Measurements from ENCODE around the gene ACBD3.
A peak's percentile ranks its signal among the peaks of the same experiment; 100 is the strongest.

ACBD3 gene

DNA sequence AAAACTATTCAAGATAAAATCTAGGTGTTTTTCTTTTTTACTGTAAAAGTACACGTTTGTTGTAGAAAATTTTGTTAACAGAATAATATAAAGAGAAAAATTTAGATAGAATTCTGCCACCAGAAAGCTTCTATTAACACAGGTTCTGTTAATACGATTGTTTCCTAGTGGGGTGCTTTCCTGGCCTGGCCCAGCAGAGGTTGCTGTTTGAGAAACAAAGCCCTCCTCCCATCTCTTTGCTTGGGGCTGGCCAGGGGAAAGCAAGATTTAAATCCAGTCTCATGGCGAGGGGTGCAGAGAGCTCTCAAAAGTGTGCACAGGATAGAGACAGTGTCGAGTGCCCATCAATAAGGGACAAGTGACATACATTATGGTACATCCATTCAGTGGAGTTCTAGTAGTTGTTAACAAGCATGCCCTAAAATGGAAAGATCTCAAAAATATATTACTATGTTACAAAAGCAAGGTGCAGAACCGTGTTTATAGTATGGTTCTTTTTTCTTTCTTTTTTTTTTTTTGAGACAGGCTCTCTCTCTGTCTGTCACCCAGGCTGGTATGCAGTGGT, 14.6 kb upstream of the ACBD3 start:
- DNase-seq: no peak

DNA sequence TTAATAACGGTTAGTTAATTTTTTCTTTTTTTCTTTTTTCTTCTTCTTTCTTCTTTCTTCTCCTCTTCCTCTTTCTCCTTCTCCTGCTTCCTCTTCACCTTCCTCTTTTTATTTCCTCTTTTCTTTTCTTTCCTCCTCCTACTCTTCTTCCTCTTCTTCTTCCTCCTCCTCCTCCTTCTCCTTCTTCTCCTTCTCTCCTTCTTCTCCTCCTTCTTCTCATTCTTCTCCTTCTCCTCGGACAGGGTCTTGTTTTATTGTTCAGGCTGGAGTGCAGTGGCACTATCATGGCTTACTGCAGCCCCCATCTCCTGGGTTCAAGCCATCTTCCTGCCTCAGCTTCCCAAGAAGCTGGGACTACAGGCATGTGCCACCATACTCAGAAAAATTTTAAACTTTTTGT, 13.4 kb upstream of the ACBD3 start:
- DNase-seq: no peak

DNA sequence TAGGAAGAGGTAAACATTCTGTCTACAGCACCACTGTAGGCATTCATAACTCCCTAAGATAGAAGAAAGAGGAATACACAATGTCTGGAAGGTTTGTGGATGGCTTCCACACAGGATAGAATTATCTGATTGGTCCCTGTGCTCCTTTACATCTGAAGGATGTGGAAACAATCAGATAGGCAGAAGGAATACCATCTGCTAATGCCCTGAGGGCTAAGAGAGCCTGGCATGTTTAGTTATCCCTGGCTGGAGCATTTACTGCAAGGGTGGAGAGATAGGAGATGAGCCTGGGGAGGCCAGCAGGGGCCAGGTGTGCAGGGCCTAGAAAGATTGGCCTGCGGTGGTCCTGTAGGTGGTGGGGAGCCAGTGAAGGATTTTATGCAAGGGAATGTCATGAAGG, 8.6 kb upstream of the ACBD3 start:
- DNase-seq: no peak

DNA sequence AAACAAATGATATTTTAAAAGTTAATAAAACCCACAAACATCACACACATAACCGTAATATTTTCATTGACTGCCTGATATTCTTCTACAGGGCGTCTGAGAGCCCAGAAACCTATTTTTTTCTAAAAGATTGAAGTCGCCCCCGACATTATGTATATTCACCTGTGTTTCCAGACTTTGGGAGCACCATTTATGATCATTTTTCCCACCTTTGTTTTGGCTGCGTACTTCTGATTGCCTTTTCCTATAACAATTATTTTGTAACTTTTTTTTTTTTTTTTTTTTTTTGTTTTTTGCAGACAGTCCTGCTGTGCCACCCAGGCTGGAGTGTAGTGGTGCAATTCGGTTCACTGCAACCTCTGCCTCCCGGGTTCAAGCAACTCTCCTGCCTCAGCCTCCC, 839 bp upstream of the ACBD3 start:
- DNase-seq: no peak

DNA sequence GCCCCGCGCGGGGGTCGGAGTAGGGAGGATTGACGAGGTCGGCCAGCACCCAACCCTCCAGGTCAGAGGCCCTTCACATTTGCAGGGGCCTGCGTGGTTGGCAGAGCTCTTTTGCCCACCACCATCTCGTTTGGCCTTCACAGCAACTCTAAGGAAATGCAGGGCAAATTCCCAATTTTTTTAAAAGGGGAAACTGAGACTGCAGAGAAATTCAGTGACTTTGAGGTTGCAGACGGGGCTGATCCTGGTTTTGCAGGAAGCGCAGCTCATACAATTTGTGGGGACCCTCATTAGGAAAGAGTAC, 430 bp upstream of the ACBD3 start:
- no peak for DNase-seq

DNA sequence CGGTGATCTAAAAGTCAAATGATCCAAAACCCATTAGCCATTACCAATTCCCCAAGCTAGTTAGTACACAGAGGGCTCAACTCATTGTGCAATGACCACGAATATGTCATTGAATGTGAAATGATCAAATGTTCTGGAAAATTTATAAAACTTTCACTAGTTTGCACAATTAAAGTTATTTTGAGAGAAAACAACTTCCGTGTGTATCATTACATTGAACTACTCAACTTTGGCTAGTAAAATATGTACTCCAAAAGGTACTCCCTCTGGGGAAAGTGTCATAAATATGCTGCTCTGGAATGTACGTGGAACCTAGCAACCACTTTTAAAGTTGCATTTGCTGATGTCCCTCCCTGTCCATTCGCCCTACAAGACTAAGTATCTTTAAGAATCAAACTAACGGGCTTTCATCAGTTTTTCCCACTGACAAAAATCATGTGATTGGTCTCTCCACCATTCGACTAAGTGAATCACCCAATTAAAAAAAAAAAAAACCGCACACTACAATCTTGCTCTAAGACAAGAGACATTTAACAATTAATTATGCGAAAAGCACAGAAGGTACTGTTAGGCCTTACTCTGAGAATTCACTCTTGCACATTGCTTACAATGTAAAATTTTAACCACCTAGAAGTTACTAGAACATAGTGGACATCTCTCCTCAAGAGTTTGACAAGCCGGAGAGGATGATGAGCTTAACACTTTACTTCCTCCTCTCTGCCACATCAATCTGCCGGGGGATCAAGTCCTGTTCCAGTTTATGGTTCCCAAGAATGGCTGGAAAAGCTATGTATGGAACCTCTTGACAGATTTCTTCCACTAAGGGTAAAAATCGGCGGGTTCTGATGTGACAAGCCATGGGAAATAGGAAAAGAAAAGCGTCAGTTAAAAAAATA, 1.2 kb downstream of the ACBD3 start:
- DNase-seq: no peak

DNA sequence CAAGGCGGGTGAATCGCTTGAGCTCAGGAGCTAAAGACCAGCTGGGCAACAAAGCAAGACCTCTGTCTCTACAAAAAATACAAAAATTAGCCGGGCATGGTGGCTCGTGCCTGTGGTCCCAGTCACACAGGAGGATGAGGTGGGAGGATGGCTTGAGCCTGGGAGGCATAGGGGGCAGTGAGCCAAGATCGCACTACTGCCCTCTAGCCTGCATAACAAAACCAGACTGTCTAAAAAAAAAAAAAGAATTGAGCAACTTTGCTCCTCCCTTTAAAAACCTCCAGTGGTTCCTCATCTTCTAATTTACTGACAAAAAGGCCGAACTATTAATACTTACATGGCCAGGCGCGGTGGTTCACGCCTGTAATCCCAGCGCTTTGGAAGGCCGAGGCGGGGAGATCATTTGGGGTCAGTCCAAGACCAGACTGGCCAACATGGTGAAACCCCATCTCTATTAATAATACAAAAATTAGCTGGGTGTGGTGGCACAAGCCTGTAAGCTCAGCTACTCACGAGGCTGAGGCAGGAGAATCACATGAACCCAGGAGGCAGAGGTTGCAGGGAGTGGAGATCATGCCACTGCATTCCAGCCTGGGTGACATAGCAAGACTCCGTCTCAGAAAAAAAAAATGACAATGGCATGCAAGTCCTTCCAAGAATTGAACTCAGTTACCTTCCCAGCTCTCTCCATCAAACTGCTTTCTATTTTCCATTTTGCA, 4.4 kb downstream of the ACBD3 start:
- DNase-seq: peak in 1 of 2 experiments; percentile 15

DNA sequence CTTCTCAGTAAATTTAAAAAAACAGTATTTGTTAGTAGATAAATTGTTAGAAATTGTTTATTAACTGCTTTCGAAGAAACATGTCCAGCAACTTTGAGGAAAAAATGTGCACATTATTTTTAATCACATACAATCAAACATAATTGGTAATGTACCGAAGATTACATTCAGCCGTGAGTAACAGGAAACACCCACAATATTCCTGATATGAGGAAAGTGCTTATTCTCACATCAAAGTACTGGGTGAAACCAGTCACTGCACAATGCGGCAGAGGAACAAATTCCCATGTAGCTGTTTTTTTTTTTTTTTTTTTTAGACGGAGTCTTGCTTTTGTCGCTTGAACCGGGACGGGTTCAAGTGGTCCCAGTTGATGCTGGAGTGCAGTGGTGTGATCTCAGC, 9.7 kb downstream of the ACBD3 start:
- DNase-seq: no peak

DNA sequence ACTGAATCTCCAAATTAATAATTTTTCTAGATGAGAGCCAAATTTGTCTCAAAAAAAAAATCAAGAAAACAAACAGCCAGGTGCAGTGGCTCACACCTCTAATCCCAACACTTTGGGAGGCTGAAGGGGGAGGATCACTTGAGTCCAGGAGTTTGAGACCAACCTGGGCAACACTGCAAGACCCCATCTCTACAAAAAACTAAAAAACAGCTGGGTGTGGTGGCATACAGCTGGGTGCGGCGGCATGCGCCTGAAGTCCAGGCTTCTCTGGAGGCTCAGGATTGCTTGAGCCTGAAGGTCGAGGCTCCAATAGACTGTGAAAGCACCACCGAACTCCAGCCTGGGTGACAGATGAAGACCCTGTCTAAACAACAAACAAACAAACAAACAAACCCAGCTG, 14.0 kb downstream of the ACBD3 start:
- no peak for DNase-seq

DNA sequence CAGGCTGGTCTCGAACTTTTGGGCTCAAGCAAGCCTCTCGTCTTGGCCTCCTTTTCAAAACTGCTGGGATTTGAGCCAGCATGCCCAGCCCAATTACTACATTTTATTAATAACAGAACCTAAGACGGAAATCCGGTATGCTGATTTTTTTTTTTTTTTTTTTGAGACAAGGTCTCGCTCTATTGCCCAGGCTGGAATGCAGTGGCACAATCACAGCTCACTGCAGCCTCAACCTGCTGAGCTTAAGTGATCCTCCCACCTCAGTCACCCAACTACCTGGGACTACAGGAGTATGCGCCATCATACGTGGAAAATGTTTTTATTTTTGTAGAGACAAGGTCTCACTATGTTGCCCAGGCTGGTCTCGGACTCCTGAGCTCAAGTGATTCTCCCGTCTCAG, 20.2 kb downstream of the ACBD3 start:
- no peak for DNase-seq

DNA sequence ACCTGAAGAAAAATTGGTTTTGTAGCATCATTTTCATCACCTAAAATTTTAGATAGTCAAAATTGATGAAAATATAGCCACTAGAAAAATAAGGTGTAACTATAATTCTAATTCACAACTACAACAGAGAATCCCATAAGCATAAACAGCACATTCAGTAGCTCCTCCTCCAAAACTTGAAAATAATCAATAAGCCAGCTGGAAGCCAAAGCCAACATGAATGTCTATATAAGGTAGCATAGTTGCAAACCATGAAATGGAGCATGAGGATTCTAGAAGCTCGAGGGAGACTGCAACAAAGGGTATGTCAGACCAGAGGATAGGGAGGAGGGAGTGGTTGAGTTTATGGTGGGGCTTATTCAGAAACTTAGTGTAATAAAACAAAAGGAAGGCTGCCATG, 22.4 kb downstream of the ACBD3 start:
- no peak for DNase-seq

DNA sequence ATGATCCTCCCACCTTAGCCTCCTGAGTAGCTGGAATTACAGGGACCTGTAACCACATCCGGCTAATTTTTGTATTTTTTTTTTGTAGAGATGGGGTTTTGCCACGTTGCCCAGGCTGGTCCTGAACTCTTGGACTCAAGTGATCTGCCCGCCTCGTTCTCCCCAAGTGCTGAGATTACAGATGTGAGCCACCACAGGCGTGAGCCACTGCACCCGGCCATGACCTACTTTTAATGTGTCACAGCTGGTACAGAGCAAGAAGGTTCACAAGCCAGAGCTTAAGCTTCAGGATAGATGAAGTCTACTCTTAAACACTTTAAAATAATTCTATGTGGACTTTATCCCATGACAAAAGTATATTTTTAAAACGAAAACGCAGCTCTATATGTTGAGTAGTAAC, 23.6 kb downstream of the ACBD3 start:
- DNase-seq: no peak

DNA sequence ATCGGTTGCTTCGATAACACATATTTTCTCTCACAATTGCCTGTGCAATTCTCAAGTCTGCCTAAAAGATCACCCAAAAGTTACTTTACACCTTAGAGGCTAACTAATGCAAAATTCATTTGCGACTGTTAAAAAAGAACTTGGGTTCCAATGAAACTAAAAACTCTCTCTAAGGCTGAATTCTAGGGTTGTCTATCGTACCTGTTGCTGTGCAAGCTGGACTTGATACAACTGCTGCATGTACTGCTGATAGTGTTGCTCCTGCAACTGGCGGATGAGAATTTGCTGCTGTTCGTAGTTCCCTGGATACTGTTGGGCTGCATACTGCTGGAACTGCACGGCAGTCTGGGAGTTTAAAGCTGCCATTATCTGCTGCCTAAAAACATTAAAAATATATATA, 27.6 kb downstream of the ACBD3 start:
- no peak for DNase-seq

DNA sequence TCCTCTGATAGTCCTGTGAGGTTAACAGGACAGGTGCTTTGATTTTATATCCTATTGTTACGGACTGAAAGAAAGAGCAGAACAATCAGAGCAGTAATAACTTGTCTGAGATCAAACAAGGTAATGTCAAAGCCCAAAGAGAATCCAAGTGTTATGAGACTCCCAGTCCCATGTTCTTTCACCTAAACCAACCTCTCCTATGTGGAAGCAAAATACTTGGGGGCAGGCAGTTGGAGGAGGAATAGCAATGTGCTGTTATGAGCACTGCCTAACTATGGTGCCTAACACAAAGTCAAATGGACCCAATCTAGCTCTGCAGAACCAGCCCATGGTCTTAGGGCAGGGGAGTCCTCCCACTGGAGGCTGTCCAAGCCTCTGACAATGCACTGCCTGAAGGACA, 28.1 kb downstream of the ACBD3 start:
- DNase-seq: no peak

DNA sequence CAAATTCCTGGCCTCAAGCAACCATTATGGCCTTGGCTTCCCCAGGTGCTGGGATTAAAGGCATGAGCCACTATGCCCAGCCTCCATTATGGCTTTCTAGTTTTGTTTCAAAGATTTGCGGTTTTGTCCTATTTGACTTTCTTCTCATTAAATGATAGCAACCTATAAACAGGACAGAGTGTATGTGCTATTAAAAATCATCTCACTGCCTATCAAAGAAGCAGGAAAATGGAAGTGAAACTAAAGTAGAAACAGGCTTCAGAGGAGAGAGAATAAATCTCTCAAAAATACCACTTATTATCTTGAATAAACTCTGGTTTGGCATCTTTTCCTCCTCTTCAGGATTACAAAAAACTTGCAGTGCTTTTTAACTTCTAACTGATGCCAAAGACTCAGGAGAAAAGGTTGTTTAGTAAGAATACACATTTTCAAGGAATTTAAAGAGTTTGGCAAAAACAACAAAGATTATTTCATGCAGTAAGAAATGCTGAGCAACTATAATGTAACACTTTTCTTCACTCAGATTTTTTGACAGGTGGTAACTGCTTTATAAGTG, 28.7 kb downstream of the ACBD3 start:
- DNase-seq: no peak

DNA sequence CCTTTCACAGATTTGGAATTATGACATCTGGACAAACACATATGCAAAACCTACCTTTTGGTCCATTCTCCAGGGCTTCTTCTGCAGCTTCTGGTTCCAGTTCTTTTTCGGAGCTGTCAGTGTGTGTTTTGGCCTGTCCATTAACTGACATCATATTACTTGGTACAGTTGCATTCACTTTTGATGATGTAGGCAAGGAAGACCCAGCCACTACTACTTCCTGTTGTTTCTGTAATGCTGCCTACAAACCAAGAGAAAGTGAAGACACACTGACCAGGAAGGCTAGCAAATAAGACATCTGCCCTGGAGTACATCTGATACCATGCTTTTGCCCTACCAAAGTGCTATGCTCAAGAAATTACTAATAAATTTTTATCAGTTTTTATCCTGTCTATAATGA, 31.9 kb downstream of the ACBD3 start:
- DNase-seq: no peak

DNA sequence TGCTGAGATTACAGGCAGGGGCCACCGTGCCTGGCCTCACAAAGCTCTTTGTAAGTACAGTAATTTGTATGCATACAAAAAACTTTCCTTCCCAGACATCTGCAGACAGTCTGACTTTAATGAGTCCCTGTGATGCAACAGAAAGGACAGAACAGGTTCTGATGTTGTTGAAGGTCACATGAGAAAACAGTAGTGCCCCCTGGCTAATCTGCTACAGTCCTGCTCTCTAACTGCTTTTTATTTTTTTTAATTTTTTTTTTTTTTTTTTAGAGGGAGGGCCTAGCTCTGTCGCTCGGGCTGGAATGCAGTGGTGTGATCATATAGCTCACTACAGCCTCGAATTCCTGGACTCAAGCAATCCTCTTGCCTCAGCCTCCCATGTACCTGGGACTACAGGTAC, 36.7 kb downstream of the ACBD3 start:
- DNase-seq: no peak

DNA sequence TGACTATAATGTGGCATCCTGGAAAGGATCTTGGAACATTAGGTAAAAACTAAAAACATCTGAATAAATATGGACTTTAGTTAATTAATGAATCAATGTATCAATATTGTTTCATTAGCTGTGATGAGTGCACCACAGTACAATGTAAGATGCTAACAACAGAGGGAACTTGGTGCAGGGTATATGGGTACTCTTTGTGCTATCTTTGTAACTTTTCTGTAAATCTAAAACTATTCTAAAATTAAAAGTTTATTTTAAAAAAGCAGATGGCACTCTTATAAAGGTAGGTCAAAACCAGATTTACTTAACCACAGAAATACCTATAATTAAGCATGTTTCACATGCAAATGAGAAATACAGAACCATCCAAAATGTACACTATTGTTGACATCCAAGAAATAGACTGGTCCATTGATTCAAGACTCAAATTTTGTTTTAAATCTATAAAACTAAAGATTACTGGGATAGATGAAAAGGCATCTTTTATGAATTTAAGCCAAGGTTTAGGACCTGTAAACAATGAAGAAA, 38.4 kb downstream of the ACBD3 start:
- DNase-seq: no peak

DNA sequence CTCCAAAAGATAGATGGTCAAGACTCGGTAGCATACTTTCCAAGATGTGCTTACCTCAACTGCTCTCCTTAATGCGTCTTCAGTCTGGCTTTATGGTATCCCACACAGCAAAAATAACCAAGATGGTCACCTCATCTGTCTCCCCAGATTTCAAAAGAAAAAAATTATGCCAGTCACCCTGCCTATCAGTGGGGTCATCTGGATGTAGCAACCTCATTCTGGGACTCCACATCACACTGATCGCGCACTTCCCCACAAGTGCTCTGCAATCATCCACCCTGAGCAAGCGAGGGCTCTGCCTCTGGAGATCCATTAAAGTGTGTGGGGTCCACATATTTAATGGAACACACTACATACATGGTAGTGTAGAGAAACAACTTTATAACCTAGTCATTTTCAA, 42.5 kb downstream of the ACBD3 start:
- DNase-seq: no peak

DNA sequence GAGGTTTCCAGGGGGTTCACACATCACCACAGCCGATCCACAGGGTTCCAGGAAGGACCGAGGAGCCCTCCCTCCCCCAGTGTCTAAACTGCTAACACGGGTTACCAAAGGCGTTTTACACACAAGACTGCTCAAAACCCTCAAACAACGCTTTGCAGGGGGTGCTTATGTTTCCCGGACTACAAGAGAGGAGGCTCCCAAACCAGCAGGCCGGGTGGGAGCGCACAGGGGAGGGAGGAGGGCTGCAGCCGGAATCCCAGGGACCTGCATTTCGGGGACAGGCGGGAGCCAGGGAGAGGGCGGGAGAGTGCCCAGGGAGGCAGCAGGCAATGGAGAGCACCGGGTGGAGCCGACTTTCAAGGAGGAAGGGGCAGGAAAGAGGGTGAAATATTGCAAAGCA, 50.8 kb downstream of the ACBD3 start:
- DNase-seq: no peak

DNA sequence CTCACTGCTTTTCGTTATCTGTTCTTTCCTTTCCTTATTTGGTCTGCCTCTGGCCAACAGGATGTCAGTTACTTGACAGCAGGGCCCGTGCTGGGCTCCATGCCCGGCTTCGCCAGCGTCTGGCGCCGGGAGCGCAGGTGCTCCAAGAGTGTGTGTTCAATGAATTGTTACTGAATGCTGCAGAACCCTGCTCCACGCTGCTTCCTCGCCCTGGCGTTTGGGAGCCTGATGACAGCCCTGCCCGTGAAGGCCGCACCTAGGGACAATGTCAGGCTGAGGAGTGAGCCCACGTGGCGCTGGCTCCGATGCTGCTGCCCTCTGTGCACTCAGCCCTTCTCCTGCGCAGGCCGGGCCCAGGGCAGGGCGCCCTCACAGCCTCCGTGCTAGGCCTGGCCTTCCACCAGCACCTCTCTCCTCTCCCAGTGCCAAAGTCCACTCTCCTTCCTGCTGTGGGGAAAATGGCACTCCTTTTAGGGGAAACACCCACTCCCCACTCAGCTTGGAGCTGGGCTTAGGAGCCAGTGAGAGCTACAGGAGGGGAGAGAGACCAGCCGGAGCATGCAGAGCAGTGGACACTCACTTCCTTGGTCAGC, 51.4 kb downstream of the ACBD3 start:
- no peak for DNase-seq

DNA sequence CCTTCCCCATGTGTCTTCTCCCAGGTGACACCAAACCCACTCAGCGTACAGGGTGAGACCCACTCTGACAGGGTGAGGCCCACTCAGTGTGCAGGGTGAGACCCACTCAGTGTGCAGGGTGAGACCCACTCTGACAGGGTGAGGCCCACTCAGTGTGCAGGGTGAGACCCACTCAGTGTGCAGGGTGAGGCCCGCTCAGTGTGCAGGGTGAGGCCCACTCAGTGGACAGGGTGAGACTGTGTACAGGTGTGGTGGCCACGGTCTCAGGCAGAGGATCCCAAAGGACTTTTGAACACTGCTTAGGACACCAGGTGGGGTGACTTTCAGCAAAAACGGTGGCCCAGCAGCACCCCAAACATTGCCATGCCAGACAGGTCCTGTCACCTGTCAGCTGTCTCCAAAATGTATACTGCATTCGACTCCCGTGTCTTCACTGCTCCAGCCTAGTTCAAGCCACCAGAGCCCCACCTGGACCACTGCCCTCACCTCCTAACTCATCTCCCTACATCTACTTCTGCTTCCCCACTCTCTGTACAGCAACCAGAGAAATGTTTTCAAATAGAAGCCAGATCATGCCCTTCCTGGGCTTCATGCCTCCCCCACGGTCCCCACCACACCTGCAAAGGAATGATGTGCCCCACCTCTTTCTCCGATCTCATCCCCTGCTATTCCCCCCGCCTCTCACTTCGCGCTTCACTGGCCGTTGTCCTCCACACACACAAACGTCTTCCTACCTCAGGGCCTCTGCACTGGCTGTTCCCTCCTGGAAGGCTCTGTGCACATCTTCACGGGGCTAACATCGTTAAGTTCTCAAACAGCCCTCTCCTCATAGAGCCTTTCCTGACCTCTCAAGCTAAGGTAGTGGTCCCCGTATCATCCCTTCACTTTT, 52.1 kb downstream of the ACBD3 start:
- no peak for DNase-seq
